Neural progenitor cell (in vitro differentiated cells): ENCODE measurements around the gene SLC4A1AP.

Experiments used
- EZH2 ChIP-seq: fragments of 200-600 bp; sonication (generic); IDR thresholded peaks from 2 replicates; pipeline ENCODE4 v1.6.1; 2017; ENCODE audit warnings: antibody characterized with exemption, mild to moderate bottlenecking, moderate library complexity
- TF ChIP-seq, protein P1 (sequence below): fragments of 200-600 bp; sonication (generic); IDR thresholded peaks from 2 replicates; pipeline ENCODE4 v1.5.1; 2017; ENCODE audit warnings: antibody characterized with exemption, mild to moderate bottlenecking

DNA sequence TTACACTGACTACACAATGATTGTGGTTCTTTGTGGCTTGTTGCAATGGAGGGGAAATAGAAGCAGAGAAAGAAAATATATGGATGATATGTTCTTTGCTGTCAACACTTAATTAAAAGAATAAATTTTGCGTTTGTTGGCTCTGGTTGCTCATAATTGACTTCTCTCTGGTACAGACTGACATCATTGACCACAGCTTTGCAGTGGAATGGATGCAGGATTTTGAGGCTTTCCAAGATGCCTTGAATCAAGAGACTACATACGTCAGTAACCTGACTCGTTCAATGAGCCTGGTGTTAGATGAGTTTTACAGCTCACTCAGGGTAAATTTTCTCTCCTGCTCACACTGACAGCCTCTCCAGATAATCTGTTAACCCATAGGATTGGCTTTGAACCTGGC, 25.0 kb upstream of the SLC4A1AP start:
- TF ChIP-seq, protein P1, sequence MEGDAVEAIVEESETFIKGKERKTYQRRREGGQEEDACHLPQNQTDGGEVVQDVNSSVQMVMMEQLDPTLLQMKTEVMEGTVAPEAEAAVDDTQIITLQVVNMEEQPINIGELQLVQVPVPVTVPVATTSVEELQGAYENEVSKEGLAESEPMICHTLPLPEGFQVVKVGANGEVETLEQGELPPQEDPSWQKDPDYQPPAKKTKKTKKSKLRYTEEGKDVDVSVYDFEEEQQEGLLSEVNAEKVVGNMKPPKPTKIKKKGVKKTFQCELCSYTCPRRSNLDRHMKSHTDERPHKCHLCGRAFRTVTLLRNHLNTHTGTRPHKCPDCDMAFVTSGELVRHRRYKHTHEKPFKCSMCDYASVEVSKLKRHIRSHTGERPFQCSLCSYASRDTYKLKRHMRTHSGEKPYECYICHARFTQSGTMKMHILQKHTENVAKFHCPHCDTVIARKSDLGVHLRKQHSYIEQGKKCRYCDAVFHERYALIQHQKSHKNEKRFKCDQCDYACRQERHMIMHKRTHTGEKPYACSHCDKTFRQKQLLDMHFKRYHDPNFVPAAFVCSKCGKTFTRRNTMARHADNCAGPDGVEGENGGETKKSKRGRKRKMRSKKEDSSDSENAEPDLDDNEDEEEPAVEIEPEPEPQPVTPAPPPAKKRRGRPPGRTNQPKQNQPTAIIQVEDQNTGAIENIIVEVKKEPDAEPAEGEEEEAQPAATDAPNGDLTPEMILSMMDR = no peak
- no peak for TF ChIP-seq EZH2
